Measurements from ENCODE around the gene THUMPD3.

THUMPD3 gene

GRCh38 chr3:9397906-9398699, 35.2 kb downstream of the THUMPD3 start:
- peak in 1 of 3 donors; percentile 47 for DNase-seq

DNA sequence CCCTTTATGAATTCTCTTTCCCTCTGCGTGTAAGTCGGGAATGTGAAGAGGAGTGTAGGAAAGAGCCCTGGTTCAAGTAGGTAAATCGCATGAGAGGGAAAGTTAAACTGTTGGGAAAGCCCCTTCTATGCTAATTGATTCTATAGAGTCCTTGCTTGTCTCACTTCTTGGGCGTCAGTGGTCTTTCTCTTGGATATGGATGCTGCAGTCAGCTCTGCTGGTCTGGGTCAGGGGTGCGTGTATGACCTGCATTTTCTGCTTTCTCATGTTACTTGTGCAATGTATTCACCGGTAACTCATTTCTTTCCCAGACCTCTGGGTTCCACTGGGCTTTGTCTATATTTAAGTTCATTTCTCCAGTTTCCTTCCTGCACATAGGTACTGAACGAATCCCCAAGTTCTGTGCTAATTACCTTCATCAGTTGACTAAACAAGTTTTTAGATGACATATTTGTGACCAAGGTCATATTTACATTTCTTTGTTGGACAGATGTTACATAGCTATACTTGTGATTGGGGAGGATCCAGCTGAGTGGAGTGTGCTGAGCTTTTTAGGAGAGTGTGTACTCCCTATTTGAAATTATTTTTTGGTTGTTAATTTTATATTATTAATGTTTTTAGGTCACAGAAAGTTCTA, 36.0 kb downstream of the THUMPD3 start:
- DNase-seq = peak; percentile 47 to 68 (median 55)

DNA sequence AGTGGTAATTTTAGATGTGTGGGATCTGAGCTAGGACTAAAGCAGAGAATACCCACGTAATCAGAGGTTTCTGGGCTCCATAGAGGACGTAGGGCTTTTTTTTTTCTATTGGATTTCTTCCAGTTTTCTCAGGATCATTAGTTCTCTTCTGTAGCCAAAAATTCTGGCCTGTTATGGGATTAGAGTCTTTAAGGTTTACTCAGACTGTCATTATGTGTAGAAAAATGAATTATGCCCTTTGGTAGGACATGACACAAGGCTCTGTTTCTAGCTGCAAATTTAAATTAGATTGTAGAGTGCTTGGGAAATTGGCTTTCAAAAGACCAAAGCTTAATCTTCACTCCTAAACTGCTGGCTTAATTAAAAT, 36.5 kb downstream of the THUMPD3 start:
- DNase-seq = no peak

DNA sequence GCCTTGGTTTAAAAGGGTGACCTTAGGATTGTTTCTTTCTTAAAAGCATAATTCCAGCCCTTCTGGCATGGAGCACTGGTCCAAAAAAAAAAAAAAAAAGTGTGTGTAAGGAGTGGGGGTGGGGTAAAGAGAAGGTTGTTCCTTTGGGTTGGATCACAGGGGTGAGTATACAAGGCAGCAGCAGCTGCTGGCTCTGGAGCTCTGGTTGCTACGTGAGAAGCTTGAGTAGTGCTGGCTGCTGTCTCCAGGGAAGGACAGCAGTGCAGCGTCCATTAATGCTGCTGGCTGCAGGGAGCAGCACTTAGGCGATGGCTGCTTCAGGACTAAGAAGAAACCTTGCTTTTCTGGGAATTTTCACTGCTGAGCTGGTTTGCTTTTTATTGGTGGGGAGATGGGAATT, 36.9 kb downstream of the THUMPD3 start:
- DNase-seq = peak; percentile 61 to 63 (median 63)

GRCh38 chr3:9400616-9401015, 37.8 kb downstream of the THUMPD3 start:
- DNase-seq = no peak

- no peak for DNase-seq
Observed at GRCh38 chr3:9401986-9402385, 39.1 kb downstream of the THUMPD3 start.

- DNase-seq = no peak
Observed at GRCh38 chr3:9402410-9403228, 39.8 kb downstream of the THUMPD3 start.

GRCh38 chr3:9403463-9403862, 40.6 kb downstream of the THUMPD3 start:
- DNase-seq = no peak

GRCh38 chr3:9404680-9405079, 41.8 kb downstream of the THUMPD3 start:
- no peak for DNase-seq

DNA sequence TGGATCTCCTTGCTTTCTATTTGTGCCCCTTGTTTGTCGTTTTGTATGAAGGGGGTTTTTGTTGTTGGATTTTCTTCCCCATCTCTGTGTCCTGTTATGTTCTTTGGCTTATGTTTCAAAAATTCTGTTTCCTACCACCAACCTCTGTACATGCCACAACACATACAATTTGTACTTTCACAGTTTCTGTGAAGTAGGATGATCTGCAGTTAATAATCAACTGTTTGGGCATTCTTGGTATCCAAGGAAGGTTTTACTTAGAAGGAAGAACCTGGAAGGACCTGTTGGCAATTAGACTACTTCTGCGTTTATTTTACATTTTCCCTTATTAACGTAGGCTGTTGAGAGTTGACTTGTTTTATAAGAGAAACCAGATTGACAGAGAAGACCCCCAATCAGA, 42.9 kb downstream of the THUMPD3 start:
- DNase-seq = no peak

DNA sequence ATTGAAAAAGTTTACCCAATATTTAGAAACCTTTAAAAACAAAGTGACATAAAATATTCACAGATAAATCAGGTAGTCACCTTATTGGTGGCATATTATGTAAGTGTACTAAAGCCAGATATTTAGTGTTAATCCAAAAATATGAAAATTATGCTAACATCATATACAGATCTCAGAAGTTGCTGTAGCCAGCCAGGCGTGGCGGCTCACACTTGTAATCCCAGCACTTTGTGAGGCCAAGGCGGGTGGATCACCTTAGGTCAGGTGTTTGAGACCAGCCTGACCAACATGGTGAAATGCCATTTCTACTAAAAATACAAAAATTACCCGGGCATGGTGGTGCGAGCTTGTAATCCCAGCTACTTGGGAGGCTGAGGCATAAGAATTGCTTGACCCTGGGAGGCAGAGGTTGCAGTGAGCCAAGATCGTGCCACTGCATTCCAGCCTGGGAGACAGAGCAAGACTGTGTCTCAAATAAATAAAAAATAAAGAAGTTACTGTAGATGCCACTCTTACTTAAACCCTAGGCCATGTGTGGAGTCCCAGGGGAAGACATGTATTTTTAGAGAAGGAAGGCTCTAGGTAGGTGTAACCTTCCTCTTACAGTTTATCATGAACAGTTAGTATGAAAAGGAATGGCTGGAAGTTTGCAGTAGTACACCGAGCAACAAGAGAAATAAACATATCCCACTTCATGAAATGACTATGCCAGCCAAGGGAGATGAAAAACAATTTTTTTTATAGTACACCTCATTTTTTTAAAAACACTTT, 44.2 kb downstream of the THUMPD3 start:
- DNase-seq = no peak

DNA sequence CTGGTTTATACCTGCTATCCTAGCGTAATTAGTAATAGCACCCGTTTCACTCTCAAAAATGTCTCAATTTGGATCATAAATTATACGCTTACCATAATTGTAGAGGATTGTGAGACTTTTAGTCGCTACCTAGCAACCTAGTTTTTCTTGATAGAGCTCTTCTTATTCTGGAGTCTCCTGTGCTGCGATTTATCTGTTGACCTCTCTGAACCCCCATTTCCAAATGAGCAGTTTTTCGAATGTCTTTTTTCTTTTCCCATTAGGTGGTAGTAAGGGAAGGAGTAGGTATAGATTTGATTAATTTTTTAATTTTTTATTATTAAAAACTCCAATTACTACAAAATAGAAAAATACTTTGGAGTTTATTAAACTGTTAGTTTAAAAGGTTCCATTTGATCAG, 45.2 kb downstream of the THUMPD3 start:
- no peak for DNase-seq

- no peak for DNase-seq
Observed at GRCh38 chr3:9408546-9408945, 45.7 kb downstream of the THUMPD3 start.

DNA sequence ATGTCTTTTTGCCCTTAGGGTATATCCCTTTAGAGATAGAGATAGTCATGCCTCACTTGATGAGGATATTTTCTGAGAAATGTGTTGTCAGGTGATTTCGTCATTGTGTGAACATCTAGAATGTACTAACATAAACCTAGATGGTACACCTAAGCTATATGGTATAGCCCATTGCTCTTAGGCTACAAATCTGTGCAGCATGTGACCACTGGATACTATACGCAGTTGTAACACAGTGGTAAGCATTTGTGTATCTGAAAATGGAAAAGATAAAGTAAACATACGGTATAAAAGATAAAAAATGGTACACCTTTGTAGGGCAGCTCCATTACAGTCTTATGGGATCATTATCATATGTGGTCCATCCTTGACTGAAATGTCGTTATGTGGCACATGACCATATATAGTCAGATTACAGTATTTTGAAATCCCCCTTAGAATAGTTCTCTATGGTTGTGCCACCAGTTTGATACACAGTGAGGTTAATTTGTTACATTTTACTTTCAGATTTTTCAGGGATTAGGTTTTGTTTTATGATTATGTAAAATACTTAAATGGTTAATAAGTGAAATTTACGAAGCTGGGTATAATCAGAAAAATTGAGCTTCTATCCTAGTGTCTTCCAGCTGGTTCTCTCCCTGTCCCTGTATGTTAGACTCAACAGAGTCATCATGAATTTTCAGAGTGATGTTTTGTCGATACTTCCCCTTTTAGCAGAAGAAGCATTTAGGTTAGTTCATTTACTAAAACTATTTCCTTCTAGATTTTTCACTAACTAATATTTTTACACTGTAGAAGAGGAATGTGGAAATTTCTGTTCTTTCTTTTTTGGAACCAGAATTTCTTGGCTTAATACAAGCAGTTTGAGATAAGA, 47.4 kb downstream of the THUMPD3 start:
- peak; percentile 38 to 65 (median 63) for DNase-seq

- no peak for DNase-seq
Observed at GRCh38 chr3:9411302-9411701, 48.4 kb downstream of the THUMPD3 start.

- DNase-seq = no peak
Observed at GRCh38 chr3:9412293-9412692, 49.4 kb downstream of the THUMPD3 start.

DNA sequence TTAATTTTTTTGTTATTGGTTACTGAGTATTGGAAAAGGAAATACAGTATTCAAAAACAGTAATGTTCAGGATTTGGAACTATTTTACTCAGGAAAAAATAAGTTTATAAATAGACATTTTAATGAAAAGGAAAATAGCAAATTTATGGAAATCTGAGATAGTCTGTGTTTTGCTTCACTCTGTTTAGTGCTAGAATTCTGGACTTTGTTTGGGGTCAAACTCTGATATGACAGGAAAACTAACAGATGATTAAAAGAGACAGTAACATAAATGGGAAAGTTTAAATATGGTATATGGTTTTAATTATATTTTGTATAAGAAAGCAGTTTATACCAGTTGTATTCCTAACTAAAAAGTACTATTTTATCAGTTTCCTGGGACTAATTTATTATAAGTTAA, 52.0 kb downstream of the THUMPD3 start:
- no peak for DNase-seq

DNA sequence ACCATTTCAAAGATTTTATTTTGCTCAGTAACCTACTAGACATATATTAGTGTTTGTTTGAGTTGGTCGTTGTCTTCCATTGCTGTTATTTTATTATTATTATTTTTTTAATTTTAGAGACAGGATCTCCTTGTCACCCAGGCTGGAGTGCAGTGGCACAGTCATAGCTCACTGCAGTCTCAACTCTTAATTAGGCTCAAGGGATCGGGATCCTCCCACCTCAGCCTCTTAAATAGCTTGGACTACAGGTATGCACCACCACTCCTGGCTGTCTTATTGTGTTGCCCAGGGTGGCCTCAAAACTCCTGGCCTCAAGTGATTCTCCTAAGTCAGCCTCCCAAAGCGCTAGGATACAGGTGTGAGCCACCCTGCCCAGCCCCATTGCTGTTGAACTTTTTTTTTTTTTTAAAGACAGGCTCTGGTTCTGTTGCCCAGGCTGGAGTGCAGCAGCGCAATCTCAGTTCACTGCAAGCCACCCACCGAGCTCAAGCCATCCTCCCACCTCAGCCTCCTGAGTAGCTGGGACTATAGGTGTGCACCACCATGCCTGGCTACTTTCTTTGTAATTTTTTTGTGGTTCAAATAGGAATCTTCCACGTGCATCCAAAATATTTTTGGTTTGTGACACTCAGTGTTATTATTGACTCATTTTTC, 52.8 kb downstream of the THUMPD3 start:
- no peak for DNase-seq

- no peak for DNase-seq
Observed at GRCh38 chr3:9416139-9416780, 53.4 kb downstream of the THUMPD3 start.

- DNase-seq = no peak
Observed at GRCh38 chr3:9420850-9421549, 58.1 kb downstream of the THUMPD3 start.

All from suppressor macrophage treated with lipopolysaccharide for 1 hour (primary cell).